ENCODE data around the gene ZNG1A.
"Not testable (repeated sequence)": the region's sequence is repeated elsewhere in the genome, so short reads cannot be mapped to it uniquely, and the experiment has no call there.

The ZNG1A gene

DNA sequence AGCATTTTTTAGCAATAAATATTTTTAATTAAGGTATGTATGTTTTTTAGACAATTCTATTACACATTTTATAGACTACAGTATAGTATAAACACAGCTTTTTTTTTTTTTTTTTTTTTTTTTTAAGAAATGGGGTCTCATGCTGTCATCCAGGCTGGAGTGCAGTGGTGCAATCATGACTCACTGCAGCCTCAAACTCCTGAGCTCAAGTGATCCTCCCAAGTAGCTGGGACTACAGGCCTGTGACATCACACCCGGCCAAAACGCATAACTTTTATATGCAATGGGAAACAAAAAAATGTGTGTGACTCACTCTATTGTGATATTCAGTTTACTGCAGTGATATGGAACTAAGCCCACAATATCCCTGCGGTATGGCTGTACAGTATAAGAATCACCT is 9.1 kb downstream of the ZNG1A start:
- not testable (repeated sequence) for DNase-seq

DNA sequence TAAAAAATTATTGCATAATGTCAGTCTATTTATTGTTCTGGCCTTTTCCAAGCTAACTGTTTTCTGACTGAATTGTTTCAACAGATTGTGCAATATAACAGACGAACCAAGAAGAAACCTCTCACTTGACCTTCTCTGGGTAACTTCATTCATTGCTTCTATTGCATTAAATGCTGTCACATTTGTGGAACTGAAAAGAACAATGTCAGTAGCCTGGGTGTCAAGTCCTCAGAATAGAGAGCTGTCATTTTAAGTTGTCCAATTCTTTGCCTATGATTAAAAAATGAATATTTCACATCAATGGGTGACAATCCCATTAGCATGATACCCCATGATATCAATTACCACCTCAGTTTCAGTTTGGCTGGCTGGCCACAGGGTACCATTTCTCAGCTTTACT is 19.0 kb downstream of the ZNG1A start:
- DNase-seq, result not testable (repeated sequence)

DNA sequence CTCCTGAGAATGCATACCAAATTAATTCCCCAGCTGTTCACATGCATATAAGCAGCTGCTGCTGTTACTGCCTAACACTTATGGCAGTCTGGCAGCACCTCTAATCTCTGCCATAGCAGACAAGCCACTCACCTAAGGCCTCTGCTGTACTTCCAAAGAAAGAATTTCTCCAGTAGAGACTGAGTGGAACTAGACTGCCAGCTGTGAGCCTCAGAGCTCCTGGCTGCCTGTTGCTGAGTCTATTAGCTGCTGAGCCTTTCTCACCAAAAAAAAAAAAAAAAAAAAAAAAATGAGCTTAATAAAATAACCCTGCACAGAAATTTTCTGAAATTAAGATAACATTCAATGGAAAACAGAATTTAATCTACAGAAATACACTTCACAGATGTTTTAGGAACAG is 27.7 kb downstream of the ZNG1A start:
- DNase-seq, result not testable (repeated sequence)

DNA sequence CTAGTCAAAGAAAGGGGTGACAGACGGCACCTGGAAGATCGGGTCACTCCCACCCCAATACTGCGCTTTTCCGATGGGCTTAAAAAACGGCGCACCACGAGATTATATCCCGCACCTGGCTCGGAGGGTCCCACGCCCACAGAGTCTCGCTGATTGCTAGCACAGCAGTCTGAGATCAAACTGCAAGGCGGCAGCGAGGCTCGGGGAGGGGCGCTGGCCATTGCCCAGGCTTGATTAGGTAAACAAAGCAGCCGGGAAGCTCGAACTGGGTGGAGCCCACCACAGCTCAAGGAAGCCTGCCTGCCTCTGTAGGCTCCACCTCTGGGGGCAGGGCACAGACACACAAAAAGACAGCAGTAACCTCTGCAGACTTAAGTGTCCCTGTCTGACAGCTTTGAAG is 39.0 kb downstream of the ZNG1A start:
- not testable (repeated sequence) for DNase-seq

DNA sequence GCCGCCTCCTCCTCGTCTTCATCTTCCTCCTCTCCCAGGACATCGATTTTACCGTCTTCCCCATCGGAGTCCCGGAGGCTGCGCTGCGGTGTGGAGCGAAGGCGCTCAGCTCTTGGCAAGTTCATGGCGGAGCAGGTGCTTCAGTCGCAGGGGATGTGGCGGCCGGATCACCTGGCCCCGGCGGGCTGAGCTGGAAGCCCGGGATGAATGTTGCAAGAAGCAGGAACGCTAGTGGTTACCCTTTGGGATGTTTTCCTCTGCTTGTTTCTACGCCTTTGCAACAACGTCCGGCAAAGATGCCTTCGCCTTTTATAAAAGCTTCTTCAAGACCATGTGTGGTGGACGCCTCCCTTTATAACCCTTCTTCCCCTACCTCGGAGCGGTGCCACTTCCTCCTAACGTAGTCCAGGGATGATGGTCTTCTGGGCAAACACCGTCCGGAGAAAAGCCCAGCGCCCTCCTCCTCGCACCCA is 60.8 kb downstream of the ZNG1A start, which contains the start of gene FOXD4:
Gene FOXD4, minus strand, starts transcription at position 423 of the 473 bp plus-strand sequence. Its CDS starts 298 bp downstream, at position 125.
- DNase-seq, result not testable (repeated sequence)

DNA sequence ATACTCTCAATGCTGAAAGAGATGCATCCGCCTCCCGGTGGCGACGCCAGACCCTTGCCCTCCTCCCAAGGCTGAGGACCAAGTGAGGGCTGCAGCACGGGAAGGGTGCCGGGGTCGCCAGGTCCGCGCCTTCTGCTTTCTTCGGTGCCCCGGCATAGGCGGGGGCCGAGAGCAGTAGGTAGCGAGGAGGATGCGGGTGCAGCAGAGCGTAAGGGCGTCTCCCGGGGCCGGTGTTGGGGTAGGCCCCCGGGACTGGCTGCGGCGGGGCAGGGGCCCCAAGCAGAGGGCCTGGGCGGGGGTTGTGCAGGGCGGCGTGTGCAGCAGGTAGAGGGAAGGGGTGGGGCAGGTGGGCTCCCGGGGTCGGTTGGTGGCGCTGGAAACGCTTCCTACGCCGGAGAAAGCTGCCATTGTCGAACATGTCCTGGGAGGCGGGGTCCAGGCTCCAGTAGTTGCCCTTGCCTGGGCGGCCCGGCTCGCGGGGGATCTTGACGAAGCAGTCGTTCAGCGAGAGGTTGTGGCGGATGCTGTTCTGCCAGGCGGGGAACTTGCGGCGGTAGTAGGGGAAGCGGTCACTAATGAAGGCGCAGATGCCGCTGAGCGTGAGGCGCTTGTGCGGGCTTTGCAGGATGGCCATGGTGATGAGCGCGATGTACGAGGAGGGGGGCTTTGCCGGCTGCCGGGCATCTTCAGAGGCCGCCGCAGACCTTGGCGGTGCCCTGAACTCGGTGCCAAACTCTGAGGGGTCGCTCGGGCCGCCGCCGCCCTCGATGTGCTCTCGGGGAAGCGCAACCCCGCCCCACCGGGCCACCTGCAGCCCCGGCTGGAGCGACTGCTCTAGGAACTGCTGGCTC is 61.5 kb downstream of the ZNG1A start:
- DNase-seq, result peak; percentile 30

DNA sequence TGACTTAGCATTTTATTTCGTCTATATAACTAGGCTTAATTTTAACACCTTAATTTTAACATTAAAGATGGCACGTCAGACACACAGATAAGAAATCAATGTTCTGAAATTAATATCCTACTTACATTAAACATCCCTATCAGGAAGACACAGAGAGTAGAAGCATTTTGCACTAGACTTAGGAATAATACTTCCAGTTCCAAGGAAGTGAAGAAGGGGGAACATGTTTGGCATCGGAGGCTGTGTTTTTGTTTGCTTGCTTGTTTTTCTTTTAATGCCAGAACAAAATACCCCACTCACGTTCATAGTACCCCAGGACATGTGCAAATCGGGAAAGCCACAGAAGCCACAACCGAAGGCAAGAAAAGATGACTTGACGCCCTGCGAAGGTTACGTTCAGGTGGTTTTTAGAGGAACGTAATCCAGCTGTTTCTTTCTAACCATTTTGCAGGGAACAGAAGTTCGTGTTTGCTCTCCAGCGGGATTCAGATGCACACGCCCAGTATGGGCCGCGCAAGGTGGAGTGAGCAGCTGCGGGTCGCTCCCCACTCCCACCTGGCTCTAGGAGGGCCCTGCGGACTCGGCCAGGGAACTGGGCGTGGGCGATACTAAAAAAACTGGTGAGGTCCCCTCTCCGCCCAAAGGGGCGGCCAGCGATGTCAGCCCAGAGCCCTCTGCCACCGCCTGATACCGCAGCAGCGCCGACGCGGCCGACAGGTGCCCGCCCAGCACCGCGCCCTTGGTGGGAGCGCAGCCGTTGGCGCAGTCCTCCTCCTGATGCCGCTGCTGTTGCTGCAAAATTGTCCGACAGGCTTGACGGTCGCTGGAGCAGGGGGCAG is 62.4 kb downstream of the ZNG1A start:
- not testable (repeated sequence) for DNase-seq

DNA sequence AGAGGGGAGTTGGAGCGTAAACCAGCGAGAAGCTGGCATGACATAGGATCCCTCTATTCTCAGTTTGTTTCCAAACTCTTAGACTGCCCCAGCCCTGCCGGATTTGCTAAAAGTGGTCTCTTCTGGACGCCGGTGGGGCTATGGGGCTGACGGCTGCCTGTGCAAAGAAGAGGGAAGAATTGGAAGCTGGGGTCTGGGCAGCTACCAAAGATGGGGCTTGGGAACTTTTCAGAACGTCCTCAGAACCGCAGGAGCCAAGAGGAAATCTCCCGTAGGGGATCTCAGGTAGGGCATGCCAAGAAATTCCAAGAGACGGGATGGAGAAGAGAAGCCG is 63.8 kb downstream of the ZNG1A start:
- not testable (repeated sequence) for DNase-seq

DNA sequence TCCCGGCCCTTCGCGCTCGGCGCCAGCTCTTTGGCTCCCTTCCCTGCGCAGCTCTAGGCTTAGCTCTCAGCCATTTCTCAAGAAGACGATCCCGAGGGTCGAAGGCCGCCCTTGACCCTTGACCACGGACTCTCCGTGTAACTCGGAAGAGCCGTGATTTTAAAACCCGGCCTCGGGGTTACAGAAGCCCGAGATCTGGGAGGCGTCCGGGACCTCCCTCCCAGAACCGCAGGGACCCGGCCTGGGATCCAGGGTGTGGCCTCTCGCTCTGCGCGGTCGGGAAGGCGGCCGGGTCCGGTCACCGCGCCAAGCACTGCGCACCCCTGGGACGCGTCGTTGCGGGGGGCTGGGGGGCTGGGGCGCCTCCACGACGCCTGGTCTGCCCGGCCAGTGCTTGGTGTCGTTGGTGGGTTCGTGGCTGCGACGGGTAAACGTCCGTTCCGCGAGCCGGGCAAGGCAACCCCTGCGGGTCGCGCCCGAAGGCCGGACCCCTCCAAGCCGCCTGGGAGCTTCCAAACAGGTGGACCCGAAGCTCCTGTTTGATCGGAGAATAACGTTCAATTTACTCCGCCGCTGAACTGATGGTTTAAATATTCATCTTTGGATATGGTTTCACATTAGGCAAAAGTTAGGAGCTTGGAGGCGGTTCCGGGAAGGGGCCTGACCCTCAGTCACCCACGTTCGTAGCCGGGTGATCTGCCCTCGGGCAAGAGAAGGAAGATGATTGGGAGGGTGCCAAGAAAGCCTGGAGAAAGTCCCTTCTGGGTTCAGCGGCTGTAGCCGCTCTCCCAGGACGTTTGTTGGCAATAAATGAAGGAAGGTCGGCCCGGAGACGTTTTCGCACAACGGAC is 64.4 kb downstream of the ZNG1A start:
- peak; percentile 16 for DNase-seq

DNA sequence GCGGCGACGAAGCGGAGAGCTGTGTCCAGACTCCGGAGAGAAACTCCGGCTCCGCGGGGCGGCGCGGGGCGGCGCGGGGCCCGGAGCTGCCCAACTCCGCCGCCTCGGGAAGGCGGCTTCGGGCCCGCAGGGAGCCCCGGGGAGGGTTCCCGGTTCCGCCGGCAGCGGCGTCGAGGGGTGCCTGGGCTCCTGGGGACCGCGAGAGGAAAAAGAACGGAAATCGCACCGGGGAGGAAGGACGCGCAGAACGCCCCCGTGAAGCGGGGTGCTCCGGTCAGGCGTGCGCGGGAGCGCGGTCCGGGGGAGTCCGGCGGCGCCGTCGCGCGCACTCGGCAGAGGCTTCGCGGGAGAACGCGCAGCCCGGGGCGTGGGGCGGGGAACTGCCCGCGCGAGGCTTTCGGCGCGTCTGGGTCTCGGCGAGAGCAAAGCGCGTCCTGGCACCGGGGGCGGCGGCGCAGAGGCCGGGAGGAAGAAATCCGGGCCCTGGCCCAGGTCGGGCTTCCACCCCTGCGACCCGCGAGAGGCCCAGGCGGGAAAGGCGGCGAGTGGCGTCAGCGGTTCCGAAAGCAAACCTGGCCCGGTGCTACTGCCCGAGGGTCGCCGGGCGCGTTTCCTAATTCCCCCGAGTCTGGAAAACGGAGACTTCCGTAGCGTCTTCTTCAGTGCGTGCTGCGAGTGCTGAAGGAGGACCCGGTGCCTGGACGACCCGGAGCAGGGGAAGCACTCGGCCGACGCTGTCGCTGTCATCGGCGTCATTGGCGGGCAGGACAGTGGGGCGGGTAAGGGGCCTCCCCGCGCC is 65.2 kb downstream of the ZNG1A start:
- peak; percentile 42 for DNase-seq

DNA sequence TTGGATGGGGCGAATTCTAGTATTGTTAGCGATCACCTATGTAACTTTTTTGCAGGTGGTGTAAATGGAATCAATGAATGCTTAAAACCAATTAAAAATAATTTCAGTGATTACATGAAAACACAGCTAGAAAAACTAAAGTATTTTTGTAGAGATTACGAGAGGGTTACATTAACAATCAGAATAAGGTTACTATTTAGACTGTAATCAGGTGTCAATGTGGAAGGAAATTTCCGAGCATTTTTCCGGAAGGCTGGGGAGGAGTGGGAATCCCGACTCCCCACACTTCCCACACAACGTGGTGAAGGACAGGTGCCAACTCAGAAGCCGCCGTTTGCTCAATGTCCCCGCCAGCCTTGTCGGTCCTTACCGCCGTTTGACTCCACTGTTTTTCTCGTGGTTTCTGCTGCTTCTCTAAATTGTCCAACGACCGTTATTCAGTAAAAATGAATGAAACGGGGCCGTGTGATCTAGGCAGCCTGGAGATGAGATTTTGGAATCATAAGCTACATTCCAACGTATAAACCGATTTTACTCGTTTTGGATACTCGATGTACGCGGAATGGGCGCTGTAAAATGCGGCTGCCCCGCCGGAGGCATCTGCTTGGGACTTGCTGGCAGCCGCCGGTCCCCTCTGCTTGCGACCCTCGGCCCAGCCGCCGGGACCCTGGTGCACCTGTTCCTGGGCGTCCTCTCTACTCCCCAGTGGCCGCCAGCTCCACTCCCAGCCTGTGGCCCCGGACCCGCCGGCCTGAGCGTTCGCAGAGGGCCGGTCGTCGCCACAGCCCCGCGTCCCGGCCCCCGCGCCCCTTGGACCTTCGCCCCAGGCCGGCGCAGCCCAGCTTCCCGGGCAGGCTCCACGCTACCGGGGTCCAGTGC is 66.0 kb downstream of the ZNG1A start:
- DNase-seq, result not testable (repeated sequence)

DNA sequence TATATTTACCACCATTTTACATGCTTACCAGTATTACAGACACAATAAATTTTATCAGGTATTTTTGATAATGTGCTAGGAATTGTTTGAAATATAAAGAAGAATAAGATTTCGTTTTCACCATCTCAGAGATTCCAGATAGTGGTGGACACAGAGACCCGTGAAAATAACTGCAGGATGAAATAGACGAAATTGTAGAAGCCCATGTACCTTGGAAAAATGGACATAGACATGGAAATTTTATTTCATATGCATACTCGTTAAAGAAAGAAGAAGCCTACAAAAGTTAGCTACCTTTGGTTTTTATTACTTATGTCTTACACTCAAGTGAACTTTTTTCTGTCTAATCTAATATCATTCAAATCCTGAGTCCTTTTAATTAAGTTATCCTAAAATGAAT is 68.2 kb downstream of the ZNG1A start:
- DNase-seq, result not testable (repeated sequence)

DNA sequence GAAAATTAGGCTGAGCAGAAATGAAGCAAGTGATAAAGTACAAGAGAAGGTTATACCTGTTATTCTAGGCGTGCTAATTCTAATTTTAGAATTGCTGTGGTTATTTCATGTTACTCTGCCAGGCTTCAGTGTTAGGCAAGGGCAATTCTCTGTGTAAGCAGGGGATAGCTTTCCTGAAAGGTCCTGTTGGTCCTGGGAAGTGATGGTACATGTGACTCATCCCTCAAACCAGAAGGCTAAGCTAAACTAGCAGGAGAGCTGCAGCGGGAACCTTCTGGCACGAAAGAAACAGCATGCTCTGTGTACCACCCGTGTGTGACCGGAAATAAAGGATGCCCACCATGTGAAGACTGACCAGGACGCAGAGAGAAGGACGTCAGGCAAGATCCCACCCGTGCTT is 69.3 kb downstream of the ZNG1A start:
- not testable (repeated sequence) for DNase-seq

DNA sequence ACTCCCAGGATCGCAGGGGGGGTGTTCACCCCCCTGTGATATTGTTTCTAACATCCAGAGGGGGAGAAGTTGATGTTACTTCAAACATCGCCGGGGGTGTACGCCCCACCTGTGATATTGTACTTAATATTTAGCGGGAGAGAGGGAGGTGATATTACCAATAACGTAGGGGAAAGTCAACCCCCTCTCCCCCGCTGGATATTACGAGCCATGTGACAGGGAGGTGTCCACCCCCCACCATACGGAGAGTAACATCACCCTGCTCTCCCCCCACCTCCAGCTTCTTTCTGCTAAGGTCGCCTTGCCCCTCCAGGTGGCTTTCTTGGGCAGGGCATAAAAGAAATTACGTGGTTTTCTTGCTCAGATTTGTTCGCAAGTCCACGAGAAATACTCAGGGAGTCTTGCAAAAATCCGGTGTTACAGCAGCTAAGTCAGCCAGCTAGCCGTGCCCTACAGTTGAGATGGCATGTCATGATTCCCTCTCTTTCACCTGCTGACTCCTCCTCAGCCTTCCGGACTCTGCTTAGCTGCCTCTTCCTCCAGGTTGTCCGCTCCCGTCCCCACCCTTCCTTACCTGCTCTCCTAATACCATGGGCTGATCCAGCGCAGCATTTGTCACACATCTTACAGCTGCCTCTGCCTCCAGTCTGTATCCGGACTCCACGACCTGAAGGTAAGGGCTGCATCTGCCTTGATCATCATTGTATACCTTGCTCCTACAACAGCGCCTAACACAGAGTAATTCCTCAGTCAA is 69.9 kb downstream of the ZNG1A start:
- not testable (repeated sequence) for DNase-seq

DNA sequence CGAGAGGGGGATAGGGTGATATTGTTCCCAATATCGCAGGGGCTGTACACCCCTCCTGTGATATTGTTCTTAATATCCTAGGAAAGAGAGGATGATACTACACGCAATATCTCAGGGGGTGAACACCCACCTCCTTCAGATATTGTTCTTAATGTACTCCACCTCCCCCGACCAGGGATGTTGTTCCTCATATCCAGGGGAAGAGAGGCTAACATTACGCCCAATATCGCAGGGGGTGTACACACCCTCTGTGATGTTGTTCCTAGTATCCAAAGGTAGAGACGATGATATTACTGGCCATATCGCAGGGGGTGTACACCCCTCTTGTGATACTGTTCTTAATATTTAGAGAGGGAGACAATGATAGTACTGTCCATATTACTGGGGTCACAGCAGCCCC is 72.9 kb downstream of the ZNG1A start:
- not testable (repeated sequence) for DNase-seq

DNA sequence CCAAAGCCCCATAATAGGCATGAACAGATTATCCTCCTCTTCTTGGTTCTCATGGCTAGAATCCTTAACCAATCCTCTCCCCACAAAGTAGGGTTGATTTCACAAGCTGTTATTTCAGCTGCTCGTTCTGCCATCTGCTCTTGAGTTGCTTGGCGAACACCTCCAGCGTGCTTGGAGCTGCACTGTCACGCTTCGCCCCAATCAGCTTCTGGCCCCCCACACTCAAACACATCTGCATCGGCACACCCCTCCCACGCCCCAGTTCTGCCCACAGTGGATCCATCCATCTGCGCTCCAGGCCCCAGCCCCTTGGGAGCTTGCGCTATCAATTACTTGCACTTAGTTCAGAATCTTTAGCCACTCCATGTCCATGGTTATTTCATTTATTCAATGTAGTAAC is 78.4 kb downstream of the ZNG1A start:
- DNase-seq, result not testable (repeated sequence)

DNA sequence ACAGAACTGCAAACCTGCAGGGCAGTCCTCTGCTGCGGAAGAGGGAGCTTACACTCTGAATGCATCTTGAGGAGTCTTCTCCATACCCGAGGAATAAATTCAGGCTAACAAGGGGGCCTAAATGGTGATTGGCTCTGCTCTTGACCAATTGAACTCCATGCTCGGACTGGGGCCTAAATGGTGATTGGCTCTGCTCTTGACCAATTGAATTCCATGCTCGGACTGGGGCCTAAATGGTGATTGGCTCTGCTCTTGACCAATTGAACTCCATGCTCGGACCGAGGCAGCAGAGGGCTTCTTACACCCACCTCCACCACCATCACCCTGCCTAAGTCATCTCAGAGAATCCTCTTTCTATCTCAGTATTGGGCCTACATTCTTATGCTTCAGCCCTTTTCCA is 79.0 kb downstream of the ZNG1A start:
- DNase-seq, result not testable (repeated sequence)

DNA sequence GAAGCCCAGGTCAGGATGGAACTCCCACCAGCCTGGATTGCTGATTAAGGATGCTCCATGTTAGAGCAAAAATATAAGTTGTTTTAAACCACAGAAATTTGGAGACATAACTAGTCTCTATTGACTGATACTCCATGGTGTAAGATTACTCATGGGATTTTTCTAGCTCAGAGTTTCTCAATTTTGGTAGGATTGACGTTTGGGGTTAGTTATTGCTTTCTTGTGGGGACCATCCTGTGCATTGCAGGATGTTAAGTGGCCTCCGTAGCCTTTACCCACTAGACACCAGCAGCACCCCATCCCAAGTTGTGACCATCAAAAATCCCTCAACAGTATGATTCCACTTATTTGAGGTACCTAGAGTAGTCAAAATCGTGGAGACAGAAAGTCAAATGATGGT is 80.1 kb downstream of the ZNG1A start:
- DNase-seq, result not testable (repeated sequence)

DNA sequence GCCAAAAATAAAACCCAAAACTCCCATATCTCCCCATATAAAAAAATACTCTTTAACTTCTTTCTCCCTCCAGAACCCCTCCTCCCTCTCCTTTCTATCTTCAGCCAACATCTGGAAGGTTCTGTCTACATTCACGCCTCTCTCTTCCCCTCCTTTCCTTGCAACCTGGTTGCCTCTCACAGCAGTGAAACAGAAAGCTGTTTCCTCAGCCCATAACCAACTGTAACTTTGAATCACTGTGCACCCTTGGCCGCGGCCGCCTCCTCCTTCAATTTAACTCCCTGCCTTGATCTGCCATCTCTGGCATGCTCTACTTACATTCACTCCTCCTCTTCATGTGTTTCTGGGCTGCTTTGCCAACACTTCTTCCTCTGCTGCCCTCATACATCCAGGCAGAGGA is 83.9 kb downstream of the ZNG1A start:
- DNase-seq, result not testable (repeated sequence)

DNA sequence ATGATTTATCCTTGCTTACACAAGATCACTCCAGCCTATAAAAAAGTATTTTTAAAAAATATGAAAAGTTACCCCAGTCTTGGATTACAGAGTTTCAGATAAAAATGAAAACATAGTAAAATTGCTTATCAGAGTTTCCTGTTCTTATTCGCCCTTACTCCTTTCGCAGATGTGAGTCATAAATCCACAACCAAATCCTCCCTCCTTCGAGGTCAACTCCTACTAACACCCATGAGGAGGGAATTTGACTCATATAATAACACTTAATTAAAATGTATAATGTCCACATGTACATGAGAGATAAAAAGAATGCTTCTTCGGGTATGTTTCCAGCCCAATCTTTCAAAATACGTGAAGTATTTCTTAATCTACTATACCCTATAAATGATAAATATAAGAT is 84.5 kb downstream of the ZNG1A start:
- DNase-seq, result not testable (repeated sequence)
